ENCODE data around the gene ATP8B1. TPM values are rescaled to one million over a fixed set of nuclear protein-coding genes. Genes with fewer than 3 reads are reported as not detected.

The ATP8B1 gene
- total and polyA plus RNA-seq, 2 of the 8 experiments (the other 6 are each of a cell fraction or from before 2014, with no cell fraction given) = 1.1 to 4.6 TPM

GRCh38 chr18:57660961-57661360, 142.2 kb downstream of the ATP8B1 start:
- 0 out of 4 replicates have a peak, but pooled peaks cover 0 to under 1% of the 10 kb centered on the region in 2 experiments for H3K9me3 ChIP-seq (ENCODE audit: insufficient read depth in 2 of 2, low read depth in 1 of 2, low read length in 1 of 2)
- DNase-seq (ENCODE audit: low read depth in 1 of 2, low spot score in 2 of 2) (no peak), FAIRE-seq (no peak)
- no peak overlapping the region for H4K5ac ChIP-seq (ENCODE audit: insufficient read length, low read depth, low read length)
- H4K20me1 ChIP-seq (replicated peaks in 1 of 2; ENCODE audit: control insufficient read depth in 1 of 2, insufficient read depth in 2 of 2, low read length in 2 of 2) = peaks cover 0 to 2% of the 10 kb centered on the region in 2 experiments
- H4K91ac ChIP-seq (replicated peaks; ENCODE audit: insufficient read length, low read length) = no peak overlapping the region
- H2BK15ac ChIP-seq (ENCODE audit: low read length) = no peak overlapping the region
- no peak overlapping the region for H3K14ac ChIP-seq (ENCODE audit: insufficient read length)
- H2BK5ac ChIP-seq (ENCODE audit: low read depth, low read length) = no peak overlapping the region
- 0 out of 2 replicates have a peak, but pooled peaks cover 2% of the 10 kb centered on the region for H3K23me2 ChIP-seq (ENCODE audit: low read depth, low read length)
- no peaks in the 10 kb centered on the region for H3K4me1 ChIP-seq (replicated peaks in 1 of 4; ENCODE audit: control insufficient read depth in 3 of 4, insufficient read depth in 4 of 4, low read length in 3 of 4)
- WGBS, 2 experiments (ENCODE audit: extremely low coverage in 1 of 2, insufficient coverage in 1 of 2, insufficient read length in 1 of 2, insufficient replicate concordance in 2 of 2, low coverage in 1 of 2, low lambda C conversion rate in 2 of 2, missing lambda C conversion rate in 1 of 2) = 88% methylated on average over 11 of the region's 11 CpGs; no CpG with 5 or more reads in 1 of the 2 experiments
- H2BK20ac ChIP-seq (ENCODE audit: low read length) = no peak overlapping the region
- no peak overlapping the region for H3K23ac ChIP-seq (ENCODE audit: insufficient read length)
- H2BK120ac ChIP-seq (replicated peaks; ENCODE audit: low read depth, low read length) = no peak overlapping the region
- H3K79me1 ChIP-seq (ENCODE audit: low read depth, low read length) = no peaks in the 10 kb centered on the region
- H3K4ac ChIP-seq (replicated peaks; ENCODE audit: insufficient read length, low read depth, low read length) = no peak overlapping the region
- no peak overlapping the region for H3K27ac ChIP-seq (ENCODE audit: low read depth, low read length)
- ChIA-PET POLR2A (ENCODE audit: partially characterized antibody) (no interaction called here), CTCF (ENCODE audit: partially characterized antibody) (no interaction called here)
- H3K79me2 ChIP-seq (ENCODE audit: control insufficient read depth in 1 of 2, insufficient read depth in 2 of 2, low read length in 2 of 2) = no peaks in the 10 kb centered on the region
- no peak overlapping the region for H2AFZ ChIP-seq (ENCODE audit: low read length)
- H2AK5ac ChIP-seq (ENCODE audit: low read depth, low read length) = no peak overlapping the region
- no peak overlapping the region for H3K9ac ChIP-seq (replicated peaks in 1 of 4; ENCODE audit: extremely low read depth in 1 of 4, low read depth in 3 of 4, low read length in 3 of 4)
- H3K36me3 ChIP-seq (ENCODE audit: control insufficient read depth in 2 of 4, insufficient read depth in 4 of 4, low read length in 3 of 4) = no peaks in the 10 kb centered on the region
- no peak overlapping the region for H4K8ac ChIP-seq (ENCODE audit: extremely low read depth, insufficient read depth, low read length)
- no peaks in the 10 kb centered on the region for H3K27me3 ChIP-seq (replicated peaks in 1 of 4; ENCODE audit: control insufficient read depth in 3 of 4, extremely low read depth in 1 of 4, insufficient read depth in 3 of 4, low read length in 3 of 4)
- no peak overlapping the region for H3K4me3 ChIP-seq (ENCODE audit: extremely low read depth in 1 of 4, insufficient read depth in 2 of 4, low read depth in 3 of 4, low read length in 4 of 4)
- H3K56ac ChIP-seq (replicated peaks; ENCODE audit: insufficient read length, low read depth, low read length) = no peak overlapping the region
- no peak overlapping the region for H3K4me2 ChIP-seq (ENCODE audit: insufficient read depth in 1 of 2, low read depth in 2 of 2, low read length in 2 of 2)
- no peak overlapping the region for H2BK12ac ChIP-seq (ENCODE audit: low read depth, low read length)
- H3K18ac ChIP-seq (ENCODE audit: extremely low read depth, low read length) = no peak overlapping the region
- TF ChIP-seq TAF1 (IDR thresholded peaks at IDR 0.05; ENCODE audit: low read depth, low read length) (no peak), BRCA1 (IDR thresholded peaks at IDR 0.05; ENCODE audit: low read depth, low read length) (no peak), BCL11A (IDR thresholded peaks at IDR 0.05; ENCODE audit: low read depth in 2 of 2, low read length in 2 of 2) (no peak), BACH1 (IDR thresholded peaks at IDR 0.05; ENCODE audit: low read length) (no peak), KDM5A (IDR thresholded peaks at IDR 0.05; ENCODE audit: low read length) (no peak), TAF7 (optimal IDR thresholded peaks at IDR 0.05; ENCODE audit: borderline replicate concordance, low read depth, low read length) (no peak), POU5F1 (IDR thresholded peaks at IDR 0.05; ENCODE audit: low read depth, low read length) (no peak), SP2 (IDR thresholded peaks at IDR 0.05; ENCODE audit: low read length) (no peak), FOSL1 (IDR thresholded peaks at IDR 0.05; ENCODE audit: insufficient read depth, low read depth, low read length) (no peak), TCF12 (IDR thresholded peaks at IDR 0.05; ENCODE audit: low read depth, low read length) (no peak), SIX5 (IDR thresholded peaks at IDR 0.05; ENCODE audit: low read depth, low read length) (no peak), NANOG (IDR thresholded peaks at IDR 0.05; ENCODE audit: insufficient read depth, low read depth, low read length, poor library complexity, severe bottlenecking) (no peak)
- TF ChIP-seq, protein P1, sequence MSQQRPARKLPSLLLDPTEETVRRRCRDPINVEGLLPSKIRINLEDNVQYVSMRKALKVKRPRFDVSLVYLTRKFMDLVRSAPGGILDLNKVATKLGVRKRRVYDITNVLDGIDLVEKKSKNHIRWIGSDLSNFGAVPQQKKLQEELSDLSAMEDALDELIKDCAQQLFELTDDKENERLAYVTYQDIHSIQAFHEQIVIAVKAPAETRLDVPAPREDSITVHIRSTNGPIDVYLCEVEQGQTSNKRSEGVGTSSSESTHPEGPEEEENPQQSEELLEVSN (IDR thresholded peaks at IDR 0.05) = no peak
- TF ChIP-seq, protein P2, sequence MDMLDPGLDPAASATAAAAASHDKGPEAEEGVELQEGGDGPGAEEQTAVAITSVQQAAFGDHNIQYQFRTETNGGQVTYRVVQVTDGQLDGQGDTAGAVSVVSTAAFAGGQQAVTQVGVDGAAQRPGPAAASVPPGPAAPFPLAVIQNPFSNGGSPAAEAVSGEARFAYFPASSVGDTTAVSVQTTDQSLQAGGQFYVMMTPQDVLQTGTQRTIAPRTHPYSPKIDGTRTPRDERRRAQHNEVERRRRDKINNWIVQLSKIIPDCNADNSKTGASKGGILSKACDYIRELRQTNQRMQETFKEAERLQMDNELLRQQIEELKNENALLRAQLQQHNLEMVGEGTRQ (IDR thresholded peaks at IDR 0.05; ENCODE audit: low read length) = no peak

Data from H1 (cell line).